ENCODE results near the gene AGBL1.
A peak's percentile ranks its signal among the peaks of the same experiment; 100 is the strongest.

Gene AGBL1

DNA sequence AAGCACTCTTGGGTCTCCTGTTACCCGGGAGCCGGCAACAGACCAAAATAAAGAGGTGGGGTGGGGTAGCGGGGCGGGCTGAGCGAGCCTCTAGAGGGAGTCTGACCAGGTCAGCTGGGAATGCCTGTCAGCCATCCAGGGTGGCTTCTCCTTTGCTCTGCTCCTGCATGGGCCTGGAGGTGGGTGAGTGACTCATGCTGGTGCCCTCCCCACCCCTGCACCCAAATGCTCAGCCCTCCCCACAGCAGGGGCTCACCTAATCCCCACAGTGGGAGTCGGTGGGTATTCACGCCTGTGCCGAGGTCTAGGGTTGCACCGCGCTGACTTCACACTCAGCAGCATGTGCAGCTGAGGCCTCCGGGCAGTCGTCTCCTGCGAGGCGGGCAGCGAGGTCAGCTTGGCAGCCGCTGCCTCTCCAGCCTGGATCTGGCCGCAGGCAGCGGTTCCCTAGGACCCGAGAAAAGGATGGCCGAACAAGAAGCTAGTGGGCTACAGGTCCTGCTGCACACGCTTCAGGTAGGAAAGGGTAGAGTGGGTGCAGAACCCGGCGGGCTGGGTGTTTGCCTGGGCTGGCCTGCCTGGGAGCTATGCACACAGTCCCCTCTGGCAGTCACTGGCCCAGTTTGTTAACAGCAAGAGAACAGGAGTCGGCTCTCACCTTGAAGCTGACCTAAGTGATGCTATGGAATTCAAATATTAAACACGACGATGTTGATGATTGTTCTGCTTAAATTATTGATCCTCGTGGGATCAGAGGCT is at the start of gene AGBL1:
Gene AGBL1, plus strand, starts transcription at position 364 of the 759 bp plus-strand sequence.
- DNase-seq = no peak

- no peak for DNase-seq
These were observed 44.8 kb upstream of the AGBL1 start for GRCh38 chr15:86034904-86035303.

DNA sequence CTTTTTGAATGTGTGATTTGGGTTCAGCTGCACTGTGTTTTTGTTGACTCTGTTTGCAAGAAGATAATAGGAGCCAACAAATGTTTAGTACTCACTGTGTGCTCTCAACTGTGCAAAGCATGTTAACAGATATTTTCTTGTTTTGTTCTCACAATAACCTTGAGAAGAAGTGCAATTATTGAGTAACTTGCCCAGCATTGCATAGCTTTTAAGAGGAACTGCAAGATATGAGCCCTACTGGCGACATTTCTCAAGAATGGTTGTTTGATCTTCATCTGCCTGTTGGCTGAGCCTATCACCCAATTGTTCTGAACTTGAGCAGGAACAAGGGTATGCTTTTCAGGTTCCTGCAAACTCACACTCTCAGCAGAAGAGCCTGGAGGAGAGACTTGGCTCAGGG is 43.4 kb upstream of the AGBL1 start:
- DNase-seq = no peak

DNA sequence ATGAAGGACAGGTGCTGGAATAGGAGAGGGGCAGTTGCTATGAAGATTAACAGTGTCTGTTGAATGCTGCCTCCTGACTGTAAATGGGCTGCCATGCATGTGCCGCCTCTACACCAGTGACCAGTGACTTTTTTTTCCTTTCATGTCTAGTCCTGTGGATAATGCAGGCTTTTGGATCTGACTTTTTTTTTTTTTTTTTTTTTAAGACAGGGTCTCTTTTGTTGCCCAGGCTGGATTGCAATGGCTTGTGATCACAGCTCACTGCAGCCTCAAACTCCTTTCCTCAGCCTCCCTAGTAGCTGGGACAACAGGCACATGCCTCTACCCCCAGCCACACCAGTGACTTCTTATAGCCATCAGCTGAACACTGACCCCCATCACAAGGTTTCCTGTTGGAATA is 41.2 kb upstream of the AGBL1 start:
- no peak for DNase-seq

- DNase-seq = no peak
These were observed 39.2 kb upstream of the AGBL1 start for GRCh38 chr15:86040356-86041033.

DNA sequence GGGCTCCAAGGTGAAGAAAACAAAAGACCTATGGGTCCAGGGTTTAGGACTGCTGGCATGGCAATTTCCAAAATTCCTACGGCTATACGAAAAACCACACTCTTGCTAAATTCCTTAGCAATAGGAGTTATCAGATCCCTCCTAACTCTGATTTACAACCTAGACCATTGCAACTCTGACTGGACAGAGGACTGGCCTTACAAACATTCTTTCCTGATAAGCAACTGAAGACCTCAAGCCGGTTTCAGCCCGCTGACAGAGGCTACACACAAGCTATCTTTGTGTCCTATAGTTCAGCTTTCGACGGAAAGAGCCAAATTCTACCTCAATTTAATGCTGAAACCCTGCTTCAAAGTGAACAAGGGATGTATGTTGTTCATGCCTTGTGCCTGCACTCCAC is 38.3 kb upstream of the AGBL1 start:
- no peak for DNase-seq

GRCh38 chr15:86042226-86042625 is 37.4 kb upstream of the AGBL1 start:
- DNase-seq = no peak

- DNase-seq = no peak
These were observed 34.7 kb upstream of the AGBL1 start for GRCh38 chr15:86044981-86045380.

DNA sequence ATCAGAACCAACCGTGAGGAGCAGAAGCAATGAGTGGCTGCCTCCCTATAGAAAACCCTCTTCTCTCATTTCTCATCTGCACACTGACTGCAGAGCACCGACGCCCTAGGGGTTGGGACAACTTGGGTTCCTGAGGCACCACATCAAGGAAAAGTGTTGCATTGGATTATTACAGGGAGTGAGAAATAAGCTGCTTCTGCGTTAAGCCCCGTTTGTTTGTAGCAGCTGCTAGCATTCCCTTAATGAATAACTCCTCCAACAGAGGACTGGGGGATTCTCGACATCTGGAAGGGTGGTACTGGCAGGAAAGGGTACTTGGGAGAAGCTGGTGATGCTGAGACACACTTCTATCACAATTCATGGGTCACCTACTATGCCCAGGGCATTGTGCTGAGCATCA is 25.3 kb upstream of the AGBL1 start:
- no peak for DNase-seq

DNA sequence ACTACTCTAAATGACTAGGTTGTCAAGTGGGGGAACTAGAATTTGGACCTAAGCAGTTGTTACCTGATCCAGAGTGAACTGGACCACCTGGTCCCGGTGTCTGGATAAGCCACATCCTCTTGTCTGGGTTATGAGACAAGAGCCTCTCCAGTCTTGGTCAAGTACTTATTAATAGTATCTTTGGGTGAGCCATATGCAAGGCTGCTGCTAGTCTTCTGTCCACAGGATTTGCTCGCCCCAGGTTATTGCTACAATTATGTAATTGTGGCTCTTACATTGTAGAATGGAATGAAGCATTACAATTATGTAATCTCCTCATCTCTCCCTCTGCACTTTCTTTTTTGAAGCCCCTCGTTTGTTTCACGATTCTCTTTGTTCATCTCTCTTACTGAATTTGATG is 24.0 kb upstream of the AGBL1 start:
- DNase-seq = no peak

DNA sequence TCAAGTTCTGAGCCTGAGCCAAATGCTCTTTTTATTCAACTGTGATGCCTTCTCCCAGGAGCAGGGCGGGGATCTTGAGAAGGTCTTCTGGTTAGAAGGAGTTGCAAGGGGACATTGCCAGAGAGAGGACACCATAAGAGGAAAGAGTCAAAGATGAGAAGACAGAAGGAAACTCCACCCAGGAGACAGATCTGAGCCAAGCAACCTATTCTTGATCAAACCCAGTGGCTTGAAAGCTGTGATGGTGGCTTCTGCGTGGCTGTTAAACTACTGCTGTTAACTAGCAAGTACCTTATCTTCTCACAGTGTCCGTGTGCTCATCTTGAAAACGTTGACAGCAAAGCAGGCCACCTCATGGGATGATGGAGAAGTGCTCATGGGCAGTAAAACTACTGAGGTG is 19.8 kb upstream of the AGBL1 start:
- DNase-seq = no peak

GRCh38 chr15:86060674-86061073 is 19.0 kb upstream of the AGBL1 start:
- DNase-seq = no peak

GRCh38 chr15:86061581-86061980 is 18.1 kb upstream of the AGBL1 start:
- DNase-seq = no peak

- no peak for DNase-seq
These were observed 16.9 kb upstream of the AGBL1 start for GRCh38 chr15:86062646-86063243.

GRCh38 chr15:86063356-86064095 is 16.1 kb upstream of the AGBL1 start:
- no peak for DNase-seq

- DNase-seq = no peak
These were observed 15.3 kb upstream of the AGBL1 start for GRCh38 chr15:86064326-86064725.

DNA sequence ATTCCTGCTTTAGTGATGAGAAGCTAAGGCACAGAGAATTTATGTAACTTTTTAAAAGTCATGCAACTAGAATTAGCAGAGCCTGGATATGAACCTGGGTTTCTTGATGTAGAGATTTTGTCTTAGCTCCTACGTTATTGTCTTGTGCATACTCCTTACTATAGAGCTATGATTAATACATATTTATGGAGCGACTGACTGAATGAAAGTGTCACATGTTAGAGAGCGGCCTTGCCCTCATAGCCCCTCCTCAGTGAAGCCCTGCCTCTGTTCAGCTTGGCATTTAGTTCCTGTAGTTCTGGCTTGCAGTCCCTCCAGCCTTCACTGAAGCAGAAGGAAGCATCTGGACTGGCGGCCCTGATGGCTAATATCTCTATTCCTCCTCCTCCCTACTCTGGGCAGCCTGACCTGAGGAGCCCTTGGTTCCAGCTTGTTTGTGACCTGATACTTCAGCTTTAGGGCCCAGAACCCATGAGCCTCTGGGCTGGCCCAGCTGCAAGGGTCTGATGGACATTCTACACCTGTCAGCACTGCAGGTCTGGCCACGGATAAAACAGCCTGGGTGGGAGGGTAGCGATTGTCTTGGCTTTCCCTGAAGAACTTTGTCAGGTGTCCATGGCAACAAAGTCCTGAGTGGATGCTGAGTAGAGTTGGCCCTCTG is 13.4 kb upstream of the AGBL1 start:
- DNase-seq = no peak

DNA sequence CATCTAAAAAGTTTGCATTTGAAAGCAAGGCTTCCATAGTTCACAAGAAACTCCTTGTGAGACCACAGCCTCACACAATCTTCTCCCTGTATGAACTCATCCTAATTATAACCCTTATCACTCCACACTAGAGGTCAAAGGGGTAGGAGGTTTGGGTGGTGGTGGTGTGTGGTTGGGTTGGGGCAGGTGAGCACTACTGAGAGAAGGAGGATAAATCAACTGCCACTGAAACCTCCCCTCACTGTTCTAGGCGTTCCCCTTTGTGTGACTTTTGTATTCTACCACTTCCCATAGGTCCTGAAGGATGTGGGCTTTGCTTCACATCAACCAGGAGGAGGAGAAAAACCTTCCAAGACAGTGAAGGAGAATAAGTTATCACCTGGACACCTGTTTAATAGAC is 6.4 kb upstream of the AGBL1 start:
- no peak for DNase-seq

DNA sequence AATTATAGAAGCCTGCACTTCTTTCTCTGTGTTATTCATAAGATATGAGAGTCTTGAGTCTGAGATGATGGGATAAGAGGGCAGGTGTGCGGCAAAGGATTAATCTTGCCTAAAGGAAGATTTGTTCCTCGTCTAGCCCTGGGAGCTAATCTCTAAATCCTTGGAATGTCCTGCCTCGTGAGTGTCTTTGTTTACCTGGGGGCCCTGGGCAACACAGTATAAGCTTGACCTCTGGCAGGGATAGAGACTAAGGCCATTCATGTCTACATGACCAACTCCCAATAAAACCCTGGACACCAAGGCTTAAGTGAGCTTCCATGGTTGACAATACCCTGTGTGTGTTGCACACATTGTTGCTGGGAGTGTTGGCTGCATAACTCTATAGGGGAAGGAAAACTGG is 3.2 kb upstream of the AGBL1 start:
- DNase-seq = no peak

DNA sequence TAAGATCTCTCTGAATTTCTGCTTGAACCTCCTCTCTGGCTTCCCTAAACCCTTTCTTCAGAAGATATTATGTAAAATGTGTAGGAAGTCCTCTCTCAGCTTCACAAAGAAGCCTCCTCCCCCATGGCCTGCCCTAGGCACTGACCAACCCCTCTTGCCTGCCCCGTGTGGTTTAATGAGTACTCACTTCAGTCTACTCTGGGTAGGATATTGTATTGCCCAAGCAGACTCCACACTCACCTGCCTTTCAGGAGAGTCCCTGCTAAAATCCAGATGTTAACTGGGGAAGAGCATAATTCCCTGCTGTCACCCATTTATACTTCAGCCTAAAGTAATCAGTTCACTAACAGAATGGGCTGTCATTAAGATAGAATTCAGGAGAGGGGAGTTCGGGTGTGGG is 2.6 kb upstream of the AGBL1 start:
- DNase-seq = no peak

DNA sequence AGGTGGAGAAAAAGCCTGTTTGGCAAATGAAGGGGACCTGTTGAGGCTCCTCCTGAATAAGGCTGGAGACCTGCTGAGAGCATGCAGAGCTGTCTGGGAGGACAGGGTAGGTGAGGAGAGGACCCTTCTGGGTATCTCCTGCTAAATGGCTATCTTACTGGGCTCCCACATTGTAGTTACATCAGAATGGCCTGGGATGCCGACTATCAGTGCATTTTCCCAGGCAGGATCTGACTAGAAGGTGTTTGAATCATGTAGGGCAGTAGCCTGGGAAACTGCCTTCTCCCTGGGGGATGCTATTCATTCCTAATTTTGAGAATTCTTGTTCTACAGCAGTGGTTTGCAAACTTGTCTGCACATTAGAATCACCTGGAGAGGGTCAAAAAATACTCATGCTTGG is 631 bp downstream of the AGBL1 start:
- no peak for DNase-seq

GRCh38 chr15:86082619-86083380 is 3.1 kb downstream of the AGBL1 start:
- peak; percentile 18 for DNase-seq

Data from DMS79 (cell line).